WTC11 (cell line): Measurements from ENCODE around the gene BLOC1S1. TPM values are rescaled to one million over a fixed set of nuclear protein-coding genes. Genes with fewer than 3 reads are reported as not detected.

Experiments used
- ATAC-seq: fragments of 200-7000 bp; cut with Tn5 transposase; 2 replicates; pipeline ENCODE4 v1.10.0; 2021; ENCODE audit warnings: mild to moderate bottlenecking, moderate library complexity
- CTCF ChIA-PET: fragments of 300-600 bp; sonication (Branson Sonifier 250); formaldehyde crosslinking; loops from one replicate; lab custom pipeline; 2021; ENCODE audit warnings: antibody characterized with exemption; lab: Charles Lee
- POLR2A ChIA-PET: fragments of 350-600 bp; sonication (Branson Sonifier 250); formaldehyde crosslinking; loops from one replicate; lab custom pipeline; 2021; ENCODE audit warnings: antibody characterized with exemption; lab: Charles Lee
- DNase-seq: peaks from one replicate; pipeline ENCODE4 v3.0.0; 2021; ENCODE audit warnings: low spot score
- H3K27ac Mint-ChIP-seq: 2 replicates; pipeline ENCODE4 v1.8.0; 2021; ENCODE audit warnings: mixed read lengths
- H3K27me3 Mint-ChIP-seq: 2 replicates; pipeline ENCODE4 v1.8.0; 2021; ENCODE audit warnings: low read depth, mild to moderate bottlenecking, moderate library complexity, mixed read lengths
- H3K36me3 Mint-ChIP-seq: 2 replicates; pipeline ENCODE4 v1.8.0; 2021; ENCODE audit warnings: mixed read lengths
- H3K4me1 Mint-ChIP-seq: 2 replicates; pipeline ENCODE4 v1.8.0; 2022; ENCODE audit warnings: mixed read lengths
- H3K4me3 Mint-ChIP-seq: 2 replicates; pipeline ENCODE4 v1.8.0; 2021; ENCODE audit warnings: mild to moderate bottlenecking, moderate library complexity, mixed read lengths
- H3K9me3 Mint-ChIP-seq: 2 replicates; pipeline ENCODE4 v1.8.0; 2021; ENCODE audit warnings: mixed read lengths
- ATF1 ChIP-seq: sonication (generic); formaldehyde crosslinking; IDR thresholded peaks from 2 replicates; pipeline ENCODE4 v1.8.1; 2023; ENCODE audit warnings: mild to moderate bottlenecking, moderate library complexity, missing genetic modification reagents
- CREB1 ChIP-seq: sonication (generic); formaldehyde crosslinking; IDR thresholded peaks from 2 replicates; pipeline ENCODE4 v1.8.0; 2023; ENCODE audit warnings: mild to moderate bottlenecking, missing genetic modification reagents
- EMX1 ChIP-seq: fragments of 250-450 bp; sonication (Bioruptor Pico); IDR thresholded peaks from 2 replicates; pipeline ENCODE4 v1.8.0; 2021; ENCODE audit warnings: mild to moderate bottlenecking
- ESRRA ChIP-seq: sonication (generic); formaldehyde crosslinking; IDR thresholded peaks from 2 replicates; pipeline ENCODE4 v1.8.1; 2022; ENCODE audit warnings: mild to moderate bottlenecking, missing genetic modification reagents, borderline replicate concordance
- FOXJ3 ChIP-seq: sonication (generic); formaldehyde crosslinking; IDR thresholded peaks from 2 replicates; pipeline ENCODE4 v1.9.0; 2021; ENCODE audit warnings: missing genetic modification reagents, mild to moderate bottlenecking, borderline replicate concordance
- FOXP1 ChIP-seq: sonication (generic); formaldehyde crosslinking; IDR thresholded peaks from 2 replicates; pipeline ENCODE4 v1.8.0; 2022; ENCODE audit warnings: missing genetic modification reagents, mild to moderate bottlenecking, moderate library complexity, borderline replicate concordance
- HMGA2 ChIP-seq: fragments of 250-450 bp; sonication (Bioruptor Pico); IDR thresholded peaks from 2 replicates; pipeline ENCODE4 v1.4.0; 2021; ENCODE audit warnings: mild to moderate bottlenecking, moderate library complexity
- KAT7 ChIP-seq: sonication (generic); formaldehyde crosslinking; IDR thresholded peaks from 2 replicates; pipeline ENCODE4 v1.8.1; 2023; ENCODE audit warnings: missing genetic modification reagents, mild to moderate bottlenecking, borderline replicate concordance
- MYBL2 ChIP-seq: sonication (generic); formaldehyde crosslinking; IDR thresholded peaks from 2 replicates; pipeline ENCODE4 v1.8.1; 2023; ENCODE audit warnings: mild to moderate bottlenecking, moderate library complexity, missing genetic modification reagents
- NFE2L1 ChIP-seq: sonication (generic); formaldehyde crosslinking; IDR thresholded peaks from 2 replicates; pipeline ENCODE4 v1.8.1; 2023; ENCODE audit warnings: missing genetic modification reagents
- SMAD3 ChIP-seq: sonication (generic); formaldehyde crosslinking; IDR thresholded peaks from 2 replicates; pipeline ENCODE4 v1.8.0; 2022; ENCODE audit warnings: missing genetic modification reagents, mild to moderate bottlenecking, borderline replicate concordance
- SOX15 ChIP-seq: fragments of 250-450 bp; sonication (Bioruptor Pico); IDR thresholded peaks from 2 replicates; pipeline ENCODE4 v1.9.0; 2021; ENCODE audit warnings: mild to moderate bottlenecking
- ZNF671 ChIP-seq: fragments of 250-450 bp; sonication (Bioruptor Pico); IDR thresholded peaks from 2 replicates; pipeline ENCODE4 v1.8.0; 2021; ENCODE audit warnings: mild to moderate bottlenecking
- total RNA-seq: library from RNA; stranded (reverse); gene quantifications from 3 replicates; pipeline ENCODE4 v1.2.3, GENCODE V29; 2021
- TF ChIP-seq, protein P1 (sequence below): sonication (generic); formaldehyde crosslinking; IDR thresholded peaks from 2 replicates; pipeline ENCODE4 v1.8.1; 2022; ENCODE audit warnings: mild to moderate bottlenecking, missing genetic modification reagents, moderate library complexity, borderline replicate concordance
- TF ChIP-seq, protein P2 (sequence below): sonication (generic); formaldehyde crosslinking; conservative IDR thresholded peaks from 2 replicates; pipeline ENCODE4 v1.8.1; 2022; ENCODE audit warnings: mild to moderate bottlenecking, missing genetic modification reagents
- TF ChIP-seq, protein P3 (sequence below): sonication (generic); formaldehyde crosslinking; IDR thresholded peaks from 2 replicates; pipeline ENCODE4 v1.8.1; 2022; ENCODE audit warnings: low read depth, missing genetic modification reagents, borderline replicate concordance
- TF ChIP-seq, protein P4 (sequence below): sonication (generic); formaldehyde crosslinking; IDR thresholded peaks from 2 replicates; pipeline ENCODE4 v1.8.1; 2023; ENCODE audit warnings: mild to moderate bottlenecking, missing genetic modification reagents

BLOC1S1 gene
- total RNA-seq, 1 experiment from 2014 or later = 81.9 TPM

DNA sequence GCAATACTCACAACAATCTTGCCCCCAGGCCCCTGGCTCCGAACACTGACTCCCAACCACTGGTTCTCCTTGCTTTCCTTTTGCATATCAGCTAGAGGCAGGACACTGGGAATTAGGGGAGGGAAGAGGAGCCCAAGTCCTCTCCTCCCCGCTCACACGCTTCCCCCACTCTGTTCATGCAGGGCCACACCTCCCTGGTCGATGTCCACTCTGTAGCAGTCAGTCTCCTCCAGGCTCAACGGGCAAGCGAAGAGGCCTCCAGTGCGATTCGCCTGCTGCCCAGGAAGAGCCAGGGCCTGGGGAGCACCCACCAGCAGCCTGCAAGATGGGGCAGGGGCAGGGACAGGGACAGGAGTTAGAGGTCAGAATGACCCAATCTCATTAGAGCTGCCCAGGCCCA lies 13.0 kb upstream of the BLOC1S1 start:
- H3K4me3 Mint-ChIP-seq = no peak overlapping the region
- ATAC-seq (no peak), DNase-seq (no peak)
- POLR2A ChIA-PET = no interaction called here
- no peaks in the 10 kb centered on the region for H3K9me3 Mint-ChIP-seq
- no peak overlapping the region for H3K27ac Mint-ChIP-seq
- CTCF ChIA-PET = no interaction called here
- H3K4me1 Mint-ChIP-seq = peaks cover 21% of the 10 kb centered on the region
- no peaks in the 10 kb centered on the region for H3K36me3 Mint-ChIP-seq
- peaks cover 7% of the 10 kb centered on the region for H3K27me3 Mint-ChIP-seq
- TF ChIP-seq ATF1 (CRISPR knock-in tag) = no peak
- TF ChIP-seq EMX1 (CRISPR knock-in tag) = no peak
- TF ChIP-seq SOX15 (CRISPR knock-in tag) = no peak
- TF ChIP-seq CREB1 (CRISPR knock-in tag) = no peak
- TF ChIP-seq ZNF671 (CRISPR knock-in tag) = no peak
- no peak for TF ChIP-seq FOXP1
- TF ChIP-seq, protein P1, sequence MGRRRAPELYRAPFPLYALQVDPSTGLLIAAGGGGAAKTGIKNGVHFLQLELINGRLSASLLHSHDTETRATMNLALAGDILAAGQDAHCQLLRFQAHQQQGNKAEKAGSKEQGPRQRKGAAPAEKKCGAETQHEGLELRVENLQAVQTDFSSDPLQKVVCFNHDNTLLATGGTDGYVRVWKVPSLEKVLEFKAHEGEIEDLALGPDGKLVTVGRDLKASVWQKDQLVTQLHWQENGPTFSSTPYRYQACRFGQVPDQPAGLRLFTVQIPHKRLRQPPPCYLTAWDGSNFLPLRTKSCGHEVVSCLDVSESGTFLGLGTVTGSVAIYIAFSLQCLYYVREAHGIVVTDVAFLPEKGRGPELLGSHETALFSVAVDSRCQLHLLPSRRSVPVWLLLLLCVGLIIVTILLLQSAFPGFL (CRISPR knock-in tag) = no peak
- no peak for TF ChIP-seq NFE2L1
- TF ChIP-seq, protein P2, sequence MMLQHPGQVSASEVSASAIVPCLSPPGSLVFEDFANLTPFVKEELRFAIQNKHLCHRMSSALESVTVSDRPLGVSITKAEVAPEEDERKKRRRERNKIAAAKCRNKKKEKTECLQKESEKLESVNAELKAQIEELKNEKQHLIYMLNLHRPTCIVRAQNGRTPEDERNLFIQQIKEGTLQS (CRISPR knock-in tag) = no peak
- TF ChIP-seq FOXJ3 (CRISPR knock-in tag) = no peak

DNA sequence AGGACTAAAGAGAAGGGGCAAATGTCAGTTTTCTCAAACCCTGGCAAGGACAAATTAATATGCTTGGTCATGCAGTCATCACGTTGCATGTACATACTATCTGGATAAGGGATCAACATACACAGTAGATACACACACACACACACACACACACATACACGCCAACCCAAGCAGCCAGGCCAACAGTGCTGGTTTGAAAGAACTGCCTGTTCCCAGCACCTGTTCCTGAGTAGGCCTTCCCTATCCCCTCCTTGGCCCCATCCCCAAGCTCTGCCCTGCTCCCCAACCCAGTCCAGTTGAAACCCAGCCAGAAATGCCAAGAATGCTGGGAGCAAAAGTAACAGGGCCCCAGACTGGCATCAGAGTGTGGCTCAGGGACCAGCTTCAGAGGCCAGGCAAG lies 12.6 kb upstream of the BLOC1S1 start:
- POLR2A ChIA-PET = no interaction called here
- Mint-ChIP-seq H3K27ac (no peak overlapping the region), H3K9me3 (no peaks in the 10 kb centered on the region), H3K27me3 (peaks cover 8% of the 10 kb centered on the region), H3K36me3 (no peaks in the 10 kb centered on the region), H3K4me1 (peaks cover 23% of the 10 kb centered on the region), H3K4me3 (no peak overlapping the region)
- no peak for ATAC-seq
- DNase-seq = no peak
- CTCF ChIA-PET = interaction anchor here (1.3 kb wide), 1 partner anchor 34 kb away, joined by 4 read pairs; no protein-coding TSS in a partner anchor
- TF ChIP-seq MYBL2 (no peak), EMX1 (CRISPR knock-in tag) (no peak), KAT7 (CRISPR knock-in tag) (no peak), ESRRA (no peak), HMGA2 (CRISPR knock-in tag) (no peak)
- TF ChIP-seq, protein P3, sequence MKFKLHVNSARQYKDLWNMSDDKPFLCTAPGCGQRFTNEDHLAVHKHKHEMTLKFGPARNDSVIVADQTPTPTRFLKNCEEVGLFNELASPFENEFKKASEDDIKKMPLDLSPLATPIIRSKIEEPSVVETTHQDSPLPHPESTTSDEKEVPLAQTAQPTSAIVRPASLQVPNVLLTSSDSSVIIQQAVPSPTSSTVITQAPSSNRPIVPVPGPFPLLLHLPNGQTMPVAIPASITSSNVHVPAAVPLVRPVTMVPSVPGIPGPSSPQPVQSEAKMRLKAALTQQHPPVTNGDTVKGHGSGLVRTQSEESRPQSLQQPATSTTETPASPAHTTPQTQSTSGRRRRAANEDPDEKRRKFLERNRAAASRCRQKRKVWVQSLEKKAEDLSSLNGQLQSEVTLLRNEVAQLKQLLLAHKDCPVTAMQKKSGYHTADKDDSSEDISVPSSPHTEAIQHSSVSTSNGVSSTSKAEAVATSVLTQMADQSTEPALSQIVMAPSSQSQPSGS = no peak
- TF ChIP-seq, protein P4, sequence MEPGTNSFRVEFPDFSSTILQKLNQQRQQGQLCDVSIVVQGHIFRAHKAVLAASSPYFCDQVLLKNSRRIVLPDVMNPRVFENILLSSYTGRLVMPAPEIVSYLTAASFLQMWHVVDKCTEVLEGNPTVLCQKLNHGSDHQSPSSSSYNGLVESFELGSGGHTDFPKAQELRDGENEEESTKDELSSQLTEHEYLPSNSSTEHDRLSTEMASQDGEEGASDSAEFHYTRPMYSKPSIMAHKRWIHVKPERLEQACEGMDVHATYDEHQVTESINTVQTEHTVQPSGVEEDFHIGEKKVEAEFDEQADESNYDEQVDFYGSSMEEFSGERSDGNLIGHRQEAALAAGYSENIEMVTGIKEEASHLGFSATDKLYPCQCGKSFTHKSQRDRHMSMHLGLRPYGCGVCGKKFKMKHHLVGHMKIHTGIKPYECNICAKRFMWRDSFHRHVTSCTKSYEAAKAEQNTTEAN (CRISPR knock-in tag) = no peak

DNA sequence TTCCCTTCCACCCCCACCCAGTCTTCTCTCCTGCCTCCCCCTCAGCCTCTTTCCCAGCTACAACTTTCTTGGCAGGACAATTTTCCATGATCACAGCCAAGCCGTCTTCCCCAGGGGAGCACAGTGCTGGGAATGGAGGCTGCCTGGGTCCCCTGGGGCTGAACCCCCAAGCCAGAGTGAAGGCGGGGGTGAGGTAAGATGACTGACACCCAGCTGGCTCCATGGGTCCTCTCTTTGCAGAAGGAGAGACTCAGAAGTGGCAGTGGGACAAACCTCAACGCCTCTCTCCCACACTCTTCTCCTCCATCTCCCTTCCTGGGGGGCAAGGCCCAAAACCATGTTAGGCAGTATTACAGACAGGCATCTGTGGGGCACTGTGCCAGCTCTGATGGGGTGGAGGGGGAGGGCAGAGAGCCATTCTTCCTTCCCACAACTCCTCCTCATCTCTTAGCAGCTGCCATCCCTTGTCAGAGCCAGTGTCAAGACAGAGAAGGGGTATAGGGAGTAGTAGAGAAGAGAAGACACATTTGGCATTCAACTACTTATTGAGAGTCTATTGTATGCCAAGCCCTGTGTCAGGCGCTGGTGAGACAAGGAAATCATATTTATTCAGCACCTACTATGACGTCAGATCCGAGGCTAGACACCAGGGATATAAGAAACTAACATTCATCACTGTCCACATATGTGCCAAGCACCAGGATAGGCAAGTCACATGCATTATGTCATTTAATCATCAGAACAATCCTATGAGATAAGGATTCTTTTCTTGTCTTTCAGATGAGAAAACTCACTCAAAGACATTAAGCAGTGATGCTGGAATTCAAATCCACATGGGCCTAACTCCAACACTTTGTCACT lies 11.7 kb upstream of the BLOC1S1 start:
- H3K27ac Mint-ChIP-seq = no peak overlapping the region
- ATAC-seq (no peak), DNase-seq (no peak)
- TF ChIP-seq SMAD3 (CRISPR knock-in tag) = no peak
- H3K4me3 Mint-ChIP-seq = no peak overlapping the region
- POLR2A ChIA-PET = no interaction called here
- H3K27me3 Mint-ChIP-seq = peaks cover 10% of the 10 kb centered on the region
- H3K9me3 Mint-ChIP-seq = no peaks in the 10 kb centered on the region
- CTCF ChIA-PET = interaction anchor here (0.5 to 3.7 kb wide), 6 partner anchors 15 to 47 kb away, joined by 3 to 66 read pairs (median 4); a partner anchor contains a TSS
- H3K4me1 Mint-ChIP-seq = peaks cover 30% of the 10 kb centered on the region
- H3K36me3 Mint-ChIP-seq = no peaks in the 10 kb centered on the region
